SK-N-SH (cell line): Measurements from ENCODE around the gene ZMAT2. TPM values are rescaled to one million over a fixed set of nuclear protein-coding genes. Genes with fewer than 3 reads are reported as not detected.
"Not testable (repeated sequence)": the region's sequence is repeated elsewhere in the genome, so short reads cannot be mapped to it uniquely, and the experiment has no call there.

Experiments
- CTCF ChIA-PET: fragments of 300-600, 350-600 bp; formaldehyde crosslinking; extraction: SDS; loops from one replicate; lab custom pipeline; 2021; lab: Yijun Ruan, JAX
- POLR2A ChIA-PET: fragments of 350-600 bp; sonication (Branson Sonifier 250); formaldehyde crosslinking; extraction: SDS; loops from one replicate; lab custom pipeline; 2020; ENCODE audit warnings: antibody characterized with exemption, inconsistent platforms; lab: Yijun Ruan, JAX
- DNase-seq: peaks from one replicate; pipeline ENCODE4 v3.0.0; 2012
- H2AFZ ChIP-seq: fragments of 200-600 bp; sonication (generic); 2 replicates; pipeline ENCODE4 v1.8.1; 2016; ENCODE audit warnings: antibody characterized with exemption, mild to moderate bottlenecking, low read depth
- H3F3A ChIP-seq: fragments of 200-600 bp; sonication (generic); replicated peaks from 2 replicates; pipeline ENCODE3; 2016; ENCODE audit warnings: antibody characterized with exemption, mild to moderate bottlenecking; ENCODE audit not compliant: insufficient read depth
- H3K27ac ChIP-seq, 2 experiments: fragments of 200-500 bp in 1 of 2; fragments of 200-600 bp in 1 of 2; sonication (Bioruptor generic) in 1 of 2; sonication (generic), shearing (Covaris generic) in 1 of 2; 2 replicates each; pipeline versions ENCODE4 v1.5.1 to v1.6.1; 2014 to 2016; ENCODE audit warnings: low read depth in 2 of 2, inconsistent platforms in 1 of 2, low read length in 1 of 2, mild to moderate bottlenecking in 1 of 2, mixed read lengths in 1 of 2
- H3K27me3 ChIP-seq: fragments of 200-600 bp; sonication (generic), shearing (Covaris generic); 2 replicates; pipeline ENCODE4 v1.6.1; 2016; ENCODE audit warnings: mixed run types; ENCODE audit not compliant: insufficient read depth
- H3K36me3 ChIP-seq, 2 experiments: fragments of 200-500 bp in 1 of 2; fragments of 200-600 bp in 1 of 2; sonication (Bioruptor generic) in 1 of 2; sonication (generic) in 1 of 2; replicated peaks in 1 of 2; 2 replicates each; pipeline versions ENCODE3 to v1.5.1; 2014 to 2016; ENCODE audit warnings: low read length in 1 of 2, mild to moderate bottlenecking in 1 of 2; ENCODE audit not compliant: insufficient read depth in 2 of 2, control insufficient read depth in 1 of 2
- H3K4me1 ChIP-seq, 2 experiments: fragments of 200-500 bp in 1 of 2; fragments of 200-600 bp in 1 of 2; sonication (Bioruptor generic) in 1 of 2; sonication (generic), shearing (Covaris generic) in 1 of 2; 2 replicates each; pipeline versions ENCODE4 v1.5.1 to v1.6.1; 2014 to 2016; ENCODE audit warnings: low read depth in 1 of 2, low read length in 1 of 2, mixed run types in 1 of 2; ENCODE audit not compliant: insufficient read depth in 2 of 2, control insufficient read depth in 1 of 2
- H3K4me2 ChIP-seq: fragments of 200-600 bp; sonication (generic), shearing (Covaris generic); 2 replicates; pipeline ENCODE4 v1.6.1; 2017; ENCODE audit warnings: mixed run types
- H3K4me3 ChIP-seq, 2 experiments: fragments of 200-500 bp in 1 of 2; fragments of 200-600 bp in 1 of 2; sonication (Bioruptor generic) in 1 of 2; sonication (generic), shearing (Covaris generic) in 1 of 2; 2 replicates each; pipeline versions ENCODE4 v1.5.1 to v1.8.1; 2014 to 2016; ENCODE audit warnings: low read depth in 2 of 2, inconsistent platforms in 1 of 2, low read length in 1 of 2, mild to moderate bottlenecking in 1 of 2, mixed read lengths in 1 of 2, moderate library complexity in 1 of 2
- H3K79me2 ChIP-seq: fragments of 200-600 bp; sonication (generic); 2 replicates; pipeline ENCODE4 v1.8.1; 2017; ENCODE audit warnings: mild to moderate bottlenecking; ENCODE audit not compliant: insufficient read depth
- H3K9ac ChIP-seq: fragments of 200-600 bp; sonication (generic); 2 replicates; pipeline ENCODE4 v1.6.1; 2017; ENCODE audit warnings: mixed run types
- H3K9me2 ChIP-seq: fragments of 200-600 bp; sonication (generic); 2 replicates; pipeline ENCODE4 v1.6.1; 2017; ENCODE audit warnings: mixed run types
- H3K9me3 ChIP-seq: fragments of 200-600 bp; sonication (generic); 2 replicates; pipeline ENCODE4 v1.6.1; 2017; ENCODE audit warnings: mixed run types, mild to moderate bottlenecking, moderate library complexity
- H4K20me1 ChIP-seq: fragments of 200-600 bp; sonication (generic); 2 replicates; pipeline ENCODE4 v1.6.1; 2017; ENCODE audit warnings: mild to moderate bottlenecking, mixed run types; ENCODE audit not compliant: insufficient read depth
- CHD2 ChIP-seq: fragments of 150-350 bp; IDR thresholded peaks from 2 replicates; pipeline ENCODE4 v1.6.1; 2018; ENCODE audit warnings: low read length; ENCODE audit not compliant: partially characterized antibody
- ELF1 ChIP-seq: IDR thresholded peaks from 2 replicates; pipeline ENCODE4 v1.4.0; 2012
- EZH2phosphoT487 ChIP-seq: fragments of 200-600 bp; sonication (generic); IDR thresholded peaks from 2 replicates; pipeline ENCODE4 v1.6.1; 2017; ENCODE audit warnings: low read depth, mixed run types, mild to moderate bottlenecking, antibody characterized with exemption, moderate library complexity, borderline replicate concordance
- FOXM1 ChIP-seq: IDR thresholded peaks from 2 replicates; pipeline ENCODE4 v1.4.0; 2012; ENCODE audit warnings: low read depth, mild to moderate bottlenecking
- GABPA ChIP-seq: IDR thresholded peaks from 2 replicates; pipeline ENCODE4 v1.4.0; 2012; ENCODE audit warnings: low read depth, mild to moderate bottlenecking
- GATA2 ChIP-seq: sonication (generic); formaldehyde crosslinking; IDR thresholded peaks from 2 replicates; pipeline ENCODE4 v1.5.0; 2020; ENCODE audit warnings: mild to moderate bottlenecking, missing genetic modification reagents
- JUND ChIP-seq: IDR thresholded peaks from 2 replicates; pipeline ENCODE4 v1.4.0; 2012
- MAX ChIP-seq: IDR thresholded peaks from 2 replicates; pipeline ENCODE4 v1.4.0; 2012; ENCODE audit warnings: low read depth
- MEF2A ChIP-seq: IDR thresholded peaks from 2 replicates; pipeline ENCODE4 v1.4.0; 2012; ENCODE audit warnings: low read depth, borderline replicate concordance
- MXI1 ChIP-seq: IDR thresholded peaks from 2 replicates; pipeline ENCODE4 v1.6.1; 2012; ENCODE audit warnings: mild to moderate bottlenecking, low read depth, low read length, improper control_type of control experiment
- POLR2AphosphoS5 ChIP-seq: IDR thresholded peaks from 2 replicates; pipeline ENCODE4 v1.6.1; 2012; ENCODE audit warnings: low read depth, low read length
- RAD21 ChIP-seq: IDR thresholded peaks from 2 replicates; pipeline ENCODE4 v1.6.1; 2012; ENCODE audit warnings: mild to moderate bottlenecking, low read length
- RCOR1 ChIP-seq: fragments of 150-350 bp; IDR thresholded peaks from 2 replicates; pipeline ENCODE4 v1.6.1; 2017; ENCODE audit warnings: antibody characterized with exemption, low read length
- REST ChIP-seq: IDR thresholded peaks from 2 replicates; pipeline ENCODE4 v1.6.1; 2012; ENCODE audit warnings: mild to moderate bottlenecking, low read depth, low read length, moderate library complexity
- RFX5 ChIP-seq: IDR thresholded peaks from 2 replicates; pipeline ENCODE4 v1.6.1; 2012; ENCODE audit warnings: mild to moderate bottlenecking, improper control_type of control experiment, low read length
- RXRA ChIP-seq: IDR thresholded peaks from 2 replicates; pipeline ENCODE4 v1.4.0; 2012; ENCODE audit warnings: low read depth, mild to moderate bottlenecking, borderline replicate concordance
- SIN3A ChIP-seq: IDR thresholded peaks from 2 replicates; pipeline ENCODE4 v1.6.1; 2012; ENCODE audit warnings: low read depth, mild to moderate bottlenecking, low read length, moderate library complexity, borderline replicate concordance
- SMC3 ChIP-seq: IDR thresholded peaks from 2 replicates; pipeline ENCODE4 v1.6.1; 2012; ENCODE audit warnings: low read depth, low read length, improper control_type of control experiment
- TAF1 ChIP-seq: IDR thresholded peaks from 2 replicates; pipeline ENCODE4 v1.6.1; 2012; ENCODE audit warnings: low read depth, mild to moderate bottlenecking, low read length, moderate library complexity, borderline replicate concordance
- TCF12 ChIP-seq: IDR thresholded peaks from 2 replicates; pipeline ENCODE4 v1.4.0; 2012
- USF2 ChIP-seq: fragments of 150-350 bp; IDR thresholded peaks from 2 replicates; pipeline ENCODE4 v1.6.1; 2017; ENCODE audit warnings: antibody characterized with exemption, low read length, low read depth, borderline replicate concordance
- WGBS: methylation state at CpG from one replicate; pipeline ENCODE4 v1.1.6; 2017; ENCODE audit warnings: low lambda C conversion rate; 5-methylcytosine and 5-hydroxymethylcytosine counted together
- polyA plus RNA-seq, 3 experiments: library from polyadenylated mRNA; depleted of rRNA; stranded (reverse); fragments of >200 nt; gene quantifications; 2 replicates each; pipeline ENCODE4 v1.2.3, GENCODE V29; 2012

ZMAT2 gene
- polyA plus RNA-seq, 1 of the 3 experiments (the other 2 are of a cell fraction), result 30.9 TPM

- no peak for TF ChIP-seq REST
- TF ChIP-seq TCF12, result no peak
Measured at GRCh38 chr5:140696891-140697492, 3.3 kb upstream of the ZMAT2 start (continued).

- H3K36me3 ChIP-seq, result peaks cover 39 to 43% of the 10 kb centered on the region in 2 experiments
- no peak overlapping the region for H3K9ac ChIP-seq
- peaks cover 29% of the 10 kb centered on the region for H3F3A ChIP-seq
- H3K27me3 ChIP-seq, result no peaks in the 10 kb centered on the region
- no peaks in the 10 kb centered on the region; the same call in 1 of the 2 replicates for H3K79me2 ChIP-seq
- H3K4me2 ChIP-seq, result no peak overlapping the region
- WGBS, result 88% methylated on average over 4 of the region's 4 CpGs
- H3K9me2 ChIP-seq, result no peaks in the 10 kb centered on the region
- TF ChIP-seq MEF2A (no peak), TAF1 (no peak), GABPA (no peak), EZH2phosphoT487 (no peak), RFX5 (no peak), RCOR1 (no peak), RXRA (no peak), JUND (no peak), SMC3 (no peak), USF2 (no peak), MAX (no peak), SIN3A (no peak), CHD2 (no peak), GATA2 (no peak), MXI1 (no peak), FOXM1 (no peak), ELF1 (no peak), POLR2AphosphoS5 (no peak; the same call in 1 of the 2 replicates), RAD21 (no peak)
- TF ChIP-seq, all 33 proteins: peak for 0
- ChIA-PET POLR2A (interaction anchor here (0.7 kb wide), 1 partner anchor 17 kb away, joined by 3 read pairs; the partner anchor contains the start of genes HARS1 and HARS2), CTCF (interaction anchor here (1.0 to 1.2 kb wide), 3 partner anchors 12 to 161 kb away, joined by 3 read pairs; partner anchors contain the start of gene EIF4EBP3)
- Histone ChIP-seq H4K20me1 (no peaks in the 10 kb centered on the region), H3K4me1 (peaks cover 0 to 3% of the 10 kb centered on the region in 2 experiments; a peak in 1 of 4 replicates), H2AFZ (no peak overlapping the region), H3K9me3 (no peaks in the 10 kb centered on the region), H3K27ac (no peak overlapping the region), H3K4me3 (no peak overlapping the region)
- DNase-seq, result no peak
Measured at GRCh38 chr5:140707812-140708211, 7.6 kb downstream of the ZMAT2 start.

GRCh38 chr5:140708787-140709186, 8.5 kb downstream of the ZMAT2 start:
- WGBS, result 92% methylated on average over 9 of the region's 9 CpGs
- CTCF ChIA-PET, result interaction anchor here (1.2 kb wide), 1 partner anchor 11 kb away, joined by 3 read pairs; no protein-coding TSS in a partner anchor

More at GRCh38 chr5:140708787-140709186, 8.5 kb downstream of the ZMAT2 start:
- DNase-seq, H3K4me1 ChIP-seq, H3K9me2 ChIP-seq, H3K27ac ChIP-seq, POLR2A ChIA-PET, H3K79me2 ChIP-seq, H3K9me3 ChIP-seq, H3K4me3 ChIP-seq, H3K4me2 ChIP-seq, H4K20me1 ChIP-seq, H3K27me3 ChIP-seq, H2AFZ ChIP-seq, H3K9ac ChIP-seq: not testable (repeated sequence)
- Histone ChIP-seq H3F3A (peaks cover 29% of the 10 kb centered on the region), H3K36me3 (peaks cover 30 to 37% of the 10 kb centered on the region in 2 experiments)
